Stimulated activated CD8-positive, alpha-beta memory T cell treated with anti-CD3 and anti-CD28 coated beads, Interleukin-12 subunit alpha, Interleukin-12 subunit beta, amount 100 ng/mL, for 4 hours (primary cell): ENCODE results near the gene CD44.

Source experiments
- DNase-seq: peaks from one replicate; pipeline ENCODE4 v3.0.0-alpha.2; 2020; ENCODE audit warnings: low read depth

The CD44 gene

DNA sequence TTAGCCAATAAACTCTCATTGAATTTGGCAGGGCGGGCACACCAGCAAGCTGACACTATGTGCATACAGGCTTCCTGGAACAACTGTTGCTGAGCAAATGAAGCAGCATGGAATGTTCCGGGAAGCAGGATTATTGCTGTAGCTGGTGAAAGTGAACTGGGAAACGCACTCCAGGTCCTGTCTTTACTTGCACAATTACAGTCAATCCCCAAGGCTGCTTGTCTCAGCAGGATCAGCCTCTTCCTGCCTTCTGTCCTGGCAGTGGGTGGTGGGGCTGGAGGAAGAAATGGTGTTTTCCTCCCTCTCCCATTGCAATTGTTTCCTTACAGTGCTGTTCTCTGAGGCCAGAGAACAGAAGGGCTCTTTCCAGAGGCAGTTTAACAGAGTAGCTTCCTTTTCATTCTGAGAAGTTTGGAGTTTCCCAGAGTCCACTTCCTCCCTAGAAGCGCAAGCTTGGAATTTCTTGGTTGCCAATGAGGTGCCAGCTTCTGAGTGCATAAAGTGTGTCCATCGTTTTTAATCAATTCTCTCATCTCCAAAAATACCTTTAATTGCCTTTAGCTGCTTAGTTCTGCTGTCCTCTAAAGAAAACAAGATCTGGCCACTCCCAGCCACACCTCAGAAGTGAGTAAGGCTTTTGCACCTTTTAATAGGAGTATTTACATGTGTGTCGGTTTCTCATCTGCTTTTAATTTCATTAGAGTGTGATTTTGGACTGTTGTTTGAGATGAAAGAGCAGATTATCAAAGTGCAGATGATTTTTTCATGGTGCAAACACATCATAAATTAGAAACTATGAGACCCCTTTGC, 19.9 kb downstream of the CD44 start:
- no peak for DNase-seq

DNA sequence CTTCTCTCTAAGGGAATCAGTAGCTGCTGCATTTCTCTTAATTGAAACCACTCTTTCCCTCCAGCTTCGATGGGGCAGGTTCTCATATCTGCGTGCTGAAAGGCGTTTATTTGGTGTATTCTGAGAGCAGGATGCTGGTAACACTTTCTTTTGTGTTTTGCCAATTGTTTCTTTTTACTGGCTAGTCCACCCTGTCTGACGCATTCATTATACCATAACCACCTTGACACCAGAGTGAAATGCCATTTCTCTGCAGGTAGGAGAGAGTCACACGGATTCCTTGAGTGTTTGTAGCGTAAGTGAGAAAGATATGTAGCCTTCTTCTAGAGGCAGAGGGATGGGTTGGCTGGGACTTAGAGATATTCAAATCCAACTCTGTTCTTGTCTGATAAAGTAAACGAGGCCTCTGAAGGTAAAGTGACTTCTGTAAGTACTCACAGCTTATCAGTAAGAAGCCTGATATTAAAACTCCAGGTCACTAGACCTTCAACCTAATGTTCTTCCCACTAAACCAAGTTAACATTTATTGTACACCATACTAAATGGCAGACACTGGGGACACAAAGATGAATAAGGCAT, 21.4 kb downstream of the CD44 start:
- no peak for DNase-seq

- no peak for DNase-seq
Measured at GRCh38 chr11:35160902-35161597, 22.1 kb downstream of the CD44 start.

GRCh38 chr11:35162745-35163144, 23.8 kb downstream of the CD44 start:
- no peak for DNase-seq

- no peak for DNase-seq
Measured at GRCh38 chr11:35163209-35163608, 24.2 kb downstream of the CD44 start.

DNA sequence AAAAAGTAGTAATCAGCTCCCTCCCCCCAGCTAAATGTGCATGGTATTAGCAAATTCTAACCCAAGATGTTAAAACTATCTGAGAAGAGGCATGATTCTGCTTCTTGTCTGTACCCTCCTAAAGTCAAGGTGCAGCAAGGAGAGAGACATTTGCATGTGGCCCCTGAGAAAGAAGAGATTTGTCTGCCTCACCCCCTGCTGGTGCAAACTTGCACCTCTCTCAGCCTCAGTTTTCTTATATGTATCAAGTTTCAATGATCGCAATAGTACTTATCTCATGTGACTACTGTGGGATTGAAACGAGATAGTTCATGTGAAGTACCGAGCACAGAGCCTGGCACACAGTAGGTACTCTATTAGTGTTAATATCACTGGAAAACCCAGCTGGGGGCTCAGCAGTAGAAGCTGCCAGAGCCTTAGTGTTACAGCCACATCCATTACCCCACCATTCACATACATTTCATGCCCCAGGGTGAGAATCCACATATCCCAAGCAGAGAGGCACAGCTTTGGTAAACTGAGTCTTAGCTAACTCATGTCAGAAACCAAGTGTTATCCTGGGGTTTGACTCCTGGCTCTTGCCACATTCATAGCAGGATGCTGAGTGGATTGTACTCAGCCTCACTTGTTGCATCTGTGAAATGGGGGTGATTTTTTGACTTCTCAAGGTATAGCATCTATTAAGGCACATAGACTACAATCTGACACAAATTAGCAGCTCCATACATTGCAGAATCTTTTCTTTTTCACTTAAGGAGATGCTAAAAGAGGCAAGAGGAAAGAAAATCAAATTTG, 24.9 kb downstream of the CD44 start:
- DNase-seq = no peak

GRCh38 chr11:35165030-35165422, 26.1 kb downstream of the CD44 start:
- no peak for DNase-seq

GRCh38 chr11:35165423-35166368, 26.7 kb downstream of the CD44 start:
- peak; percentile 63 for DNase-seq

GRCh38 chr11:35166369-35167360, 27.7 kb downstream of the CD44 start:
- no peak for DNase-seq

DNA sequence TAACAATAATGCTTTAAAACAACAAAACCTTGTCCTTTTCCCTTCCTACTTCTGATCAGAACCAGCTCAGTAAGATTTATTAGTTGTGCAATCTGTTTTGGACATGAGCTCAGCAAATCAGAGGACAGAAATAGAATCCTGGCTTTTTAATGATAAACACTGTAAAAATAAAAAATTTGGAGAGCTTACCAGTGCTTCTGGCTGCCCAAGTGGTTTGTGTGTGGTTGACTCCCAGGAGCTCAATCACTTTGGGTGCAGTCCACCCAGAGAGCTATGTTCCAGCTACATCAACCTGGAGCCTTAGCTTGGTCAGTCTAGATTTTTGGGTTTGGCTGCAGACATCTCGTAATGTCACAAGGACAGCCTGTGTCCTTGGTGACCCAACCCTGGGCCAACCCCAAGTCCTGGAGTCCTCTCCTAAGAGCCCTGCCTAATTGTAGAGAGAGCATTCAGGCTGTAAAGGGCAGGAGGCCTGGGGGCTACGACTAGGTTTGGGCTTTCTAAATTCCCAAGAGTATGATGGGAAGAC, 28.5 kb downstream of the CD44 start:
- DNase-seq = no peak

- no peak for DNase-seq
Measured at GRCh38 chr11:35168671-35169070, 29.7 kb downstream of the CD44 start.

DNA sequence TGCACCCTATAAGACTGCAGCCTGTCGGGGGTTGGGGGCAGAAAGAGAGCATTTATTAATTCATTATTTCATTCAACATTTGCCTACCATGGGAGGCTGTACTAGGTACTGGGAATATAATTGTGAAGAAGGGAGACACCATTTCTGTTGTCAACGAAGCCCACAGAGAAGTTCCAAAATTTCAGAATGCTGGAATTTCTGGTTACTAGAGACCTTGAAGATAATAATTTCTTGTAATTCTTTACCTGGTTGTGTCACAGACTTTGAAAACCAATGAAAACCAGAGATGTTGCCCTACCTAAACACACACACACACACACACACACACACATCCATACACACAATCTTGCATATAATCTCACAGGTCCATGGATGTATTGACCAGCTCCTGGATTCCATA, 30.1 kb downstream of the CD44 start:
- no peak for DNase-seq

GRCh38 chr11:35169754-35170153, 30.8 kb downstream of the CD44 start:
- no peak for DNase-seq

- no peak for DNase-seq
Measured at GRCh38 chr11:35170503-35170902, 31.5 kb downstream of the CD44 start.

- no peak for DNase-seq
Measured at GRCh38 chr11:35171226-35171625, 32.3 kb downstream of the CD44 start.

GRCh38 chr11:35173011-35173511, 34.1 kb downstream of the CD44 start:
- no peak for DNase-seq

- DNase-seq = no peak
Measured at GRCh38 chr11:35173616-35174566, 34.9 kb downstream of the CD44 start.

DNA sequence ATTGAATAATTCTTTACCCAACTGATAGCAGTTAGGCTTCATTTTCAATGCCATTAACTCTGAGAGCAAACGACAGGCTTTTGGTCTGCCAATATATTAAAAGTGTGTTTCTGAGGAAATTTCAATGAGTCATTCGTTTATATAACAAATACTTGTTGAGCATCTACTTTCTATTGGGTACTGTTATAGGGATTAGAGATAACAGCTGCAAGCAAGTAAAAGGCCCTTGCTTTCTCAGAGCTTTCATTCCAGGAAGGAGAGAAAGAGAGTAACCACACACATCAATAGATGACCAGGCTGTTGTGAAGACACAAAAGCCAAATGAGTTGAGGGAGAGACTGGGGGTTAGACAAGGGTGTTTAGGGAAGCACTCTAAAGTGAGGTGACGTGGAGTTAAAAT, 35.7 kb downstream of the CD44 start:
- no peak for DNase-seq
